CD8-positive, alpha-beta memory T cell (primary cell): ENCODE results near the gene ANKIB1. TPM values are rescaled to one million over a fixed set of nuclear protein-coding genes. Genes with fewer than 3 reads are reported as not detected.

ENCODE experiments used
- CTCF ChIA-PET: fragments of 350-600 bp; sonication (Branson Sonifier 250); formaldehyde crosslinking; loops from one replicate; lab custom pipeline; 2021; ENCODE audit warnings: antibody characterized with exemption; lab: Charles Lee
- POLR2A ChIA-PET: fragments of 350-600 bp; sonication (Branson Sonifier 250); formaldehyde crosslinking; loops from one replicate; lab custom pipeline; 2021; ENCODE audit warnings: antibody characterized with exemption; lab: Charles Lee
- DNase-seq, 5 donors: peaks; one replicate each; pipeline versions ENCODE4 v3.0.0 to v3.0.0-alpha.2; 2020 to 2022; ENCODE audit warnings: mixed read lengths in 1 of 5
- H3K27ac ChIP-seq: one replicate; pipeline ENCODE4 v1.7.0; 2013; ENCODE audit warnings: low read depth, mild to moderate bottlenecking, low read length, moderate library complexity
- H3K27me3 ChIP-seq: 2 replicates; pipeline ENCODE4 v1.7.0; 2013; ENCODE audit warnings: low read length, mild to moderate bottlenecking; ENCODE audit not compliant: insufficient read depth, poor library complexity, severe bottlenecking
- H3K36me3 ChIP-seq: 2 replicates; pipeline ENCODE4 v1.7.0; 2013; ENCODE audit warnings: mild to moderate bottlenecking, low read length, moderate library complexity; ENCODE audit not compliant: insufficient read depth
- H3K4me1 ChIP-seq: 2 replicates; pipeline ENCODE4 v1.7.0; 2013; ENCODE audit warnings: mild to moderate bottlenecking, low read length, moderate library complexity; ENCODE audit not compliant: insufficient read depth
- H3K4me3 ChIP-seq: 2 replicates; pipeline ENCODE4 v1.7.0; 2013; ENCODE audit warnings: mild to moderate bottlenecking, low read length
- H3K9me3 ChIP-seq: 2 replicates; pipeline ENCODE4 v1.7.0; 2013; ENCODE audit warnings: mild to moderate bottlenecking, low read length
- H3K27ac Mint-ChIP-seq, 8 donors: one replicate each; pipeline ENCODE4 v1.8.0; 2020 to 2021; ENCODE audit warnings: mixed read lengths in 8 of 8, mild to moderate bottlenecking in 6 of 8, inconsistent platforms in 3 of 8, moderate library complexity in 3 of 8
- H3K27me3 Mint-ChIP-seq, 2 donors: one replicate each; pipeline ENCODE4 v1.8.0; 2020 to 2021; ENCODE audit warnings: mixed read lengths in 2 of 2, mild to moderate bottlenecking in 1 of 2, moderate library complexity in 1 of 2
- H3K36me3 Mint-ChIP-seq, 3 donors: one replicate each; pipeline ENCODE4 v1.8.0; 2020 to 2021; ENCODE audit warnings: mixed read lengths in 3 of 3, inconsistent platforms in 1 of 3, mild to moderate bottlenecking in 1 of 3
- H3K4me1 Mint-ChIP-seq, 3 donors: one replicate each; pipeline ENCODE4 v1.8.0; 2020 to 2021; ENCODE audit warnings: mixed read lengths in 3 of 3, inconsistent platforms in 1 of 3, mild to moderate bottlenecking in 1 of 3
- H3K4me3 Mint-ChIP-seq, 7 donors: one replicate each; pipeline ENCODE4 v1.8.0; 2020 to 2021; ENCODE audit warnings: mixed read lengths in 7 of 7, mild to moderate bottlenecking in 6 of 7, moderate library complexity in 4 of 7, inconsistent platforms in 2 of 7
- H3K9me3 Mint-ChIP-seq, 5 donors: one replicate each; pipeline ENCODE4 v1.8.0; 2020 to 2022; ENCODE audit warnings: mixed read lengths in 5 of 5, mild to moderate bottlenecking in 3 of 5, moderate library complexity in 2 of 5, inconsistent platforms in 1 of 5
- polyA plus RNA-seq: library from polyadenylated mRNA; unstranded; fragments of 300-500 nt; fragmentation: Illumina TruSeq; gene quantifications from one replicate; pipeline ENCODE4 v1.2.3, GENCODE V29; 2021
- total RNA-seq, 2 experiments: library from RNA; stranded (reverse); gene quantifications; one replicate each; pipeline ENCODE4 v1.2.3, GENCODE V29; 2021

Gene ANKIB1
- total and polyA plus RNA-seq, 3 experiments from 2014 or later, result 7.8 to 44.7 (median 42.7) TPM

DNA sequence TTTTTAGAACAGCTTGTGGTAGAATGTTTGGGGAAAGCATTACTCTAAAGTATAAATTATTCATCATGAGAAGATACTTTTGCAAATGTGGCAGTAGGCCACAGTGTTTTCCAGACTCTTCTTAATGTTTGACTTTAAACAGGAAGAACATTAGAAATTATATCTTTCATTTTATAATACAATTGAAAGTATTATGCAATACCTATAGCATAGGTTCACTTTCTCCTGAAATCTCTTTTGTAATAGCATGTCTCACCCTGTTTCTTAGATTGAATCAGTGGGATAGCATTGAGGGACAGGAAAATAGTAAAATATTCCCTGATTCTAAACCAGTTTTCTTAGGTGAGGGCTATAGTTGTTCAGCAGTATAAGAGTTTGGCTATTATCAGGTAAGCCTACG, 23.1 kb downstream of the ANKIB1 start:
- H3K4me1 Mint-ChIP-seq, result peaks cover 11 to 18% (median 12%) of the 10 kb centered on the region in 3 donors
- H3K9me3 Mint-ChIP-seq, result no peaks in the 10 kb centered on the region
- H3K36me3 Mint-ChIP-seq, result peaks cover under 1 to 2% (median 1%) of the 10 kb centered on the region in 3 donors
- Histone ChIP-seq H3K27me3 (no peaks in the 10 kb centered on the region), H3K4me3 (no peak overlapping the region), H3K4me1 (no peaks in the 10 kb centered on the region), H3K9me3 (no peaks in the 10 kb centered on the region), H3K27ac (no peak overlapping the region), H3K36me3 (no peaks in the 10 kb centered on the region)
- no peak for DNase-seq
- CTCF ChIA-PET, result no interaction called here
- H3K27me3 Mint-ChIP-seq, result no peaks in the 10 kb centered on the region
- no peak overlapping the region for H3K27ac Mint-ChIP-seq
- POLR2A ChIA-PET, result no interaction called here
- no peak overlapping the region for H3K4me3 Mint-ChIP-seq

GRCh38 chr7:92275327-92275726, 29.6 kb downstream of the ANKIB1 start:
- H3K4me3 ChIP-seq, result no peak overlapping the region
- no peaks in the 10 kb centered on the region for H3K9me3 Mint-ChIP-seq
- H3K27ac ChIP-seq, result no peak overlapping the region
- H3K4me3 Mint-ChIP-seq, result no peak overlapping the region
- no peaks in the 10 kb centered on the region for H3K9me3 ChIP-seq
- H3K4me1 Mint-ChIP-seq, result peaks cover 28 to 44% (median 30%) of the 10 kb centered on the region in 3 donors
- no peaks in the 10 kb centered on the region for H3K36me3 ChIP-seq
- no peak for DNase-seq
- no peak overlapping the region for H3K27ac Mint-ChIP-seq
- H3K4me1 ChIP-seq, result no peaks in the 10 kb centered on the region
- H3K27me3 ChIP-seq, result no peaks in the 10 kb centered on the region
- CTCF ChIA-PET, result no interaction called here
- peaks cover 0 to 10% (median 6%) of the 10 kb centered on the region in 3 donors for H3K36me3 Mint-ChIP-seq
- POLR2A ChIA-PET, result no interaction called here
- no peaks in the 10 kb centered on the region for H3K27me3 Mint-ChIP-seq

GRCh38 chr7:92276460-92276864, 30.7 kb downstream of the ANKIB1 start:
- H3K27me3 Mint-ChIP-seq, result no peaks in the 10 kb centered on the region
- POLR2A ChIA-PET, result no interaction called here
- H3K27ac ChIP-seq, result no peak overlapping the region
- H3K36me3 ChIP-seq, result no peaks in the 10 kb centered on the region
- no peak overlapping the region for H3K27ac Mint-ChIP-seq
- no peaks in the 10 kb centered on the region for H3K4me1 ChIP-seq
- H3K4me1 Mint-ChIP-seq, result peaks cover 25 to 42% (median 32%) of the 10 kb centered on the region in 3 donors
- CTCF ChIA-PET, result no interaction called here
- H3K9me3 ChIP-seq, result no peaks in the 10 kb centered on the region
- no peak for DNase-seq
- no peaks in the 10 kb centered on the region for H3K27me3 ChIP-seq
- no peaks in the 10 kb centered on the region for H3K9me3 Mint-ChIP-seq
- no peak overlapping the region for H3K4me3 ChIP-seq
- H3K36me3 Mint-ChIP-seq, result peaks cover under 1 to 14% (median 11%) of the 10 kb centered on the region in 3 donors
- no peak overlapping the region for H3K4me3 Mint-ChIP-seq

DNA sequence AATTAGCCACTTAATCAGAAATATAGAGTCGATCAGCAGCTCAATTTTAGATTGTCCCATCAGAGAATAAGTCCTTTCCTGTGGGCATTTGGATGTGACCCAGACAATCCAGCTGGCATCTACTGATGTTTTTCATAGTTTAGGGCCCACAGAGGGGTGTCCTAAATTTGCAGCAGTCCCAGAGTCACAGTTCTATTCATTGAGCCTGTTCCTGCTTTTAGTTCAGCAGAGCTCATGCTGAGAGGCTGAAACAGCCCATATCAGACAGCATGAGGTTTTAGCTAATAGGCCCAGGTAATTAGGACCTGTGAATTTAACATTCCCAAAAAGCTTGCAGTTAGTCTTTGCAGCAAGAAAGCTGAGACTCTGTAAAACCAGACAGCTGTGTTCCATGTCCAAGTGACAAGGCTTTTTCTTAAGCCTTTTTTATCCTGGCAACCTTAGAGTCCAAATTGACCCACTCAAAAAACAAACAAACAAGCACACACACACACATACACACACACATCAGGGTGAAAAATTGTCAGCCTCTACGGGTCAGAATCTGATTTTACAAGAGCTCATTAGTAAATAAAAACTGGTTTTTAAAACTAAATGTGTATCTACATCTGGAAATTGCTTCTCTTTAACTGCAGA, 33.7 kb downstream of the ANKIB1 start:
- Histone ChIP-seq H3K27ac (no peak overlapping the region), H3K4me3 (no peak overlapping the region), H3K9me3 (no peaks in the 10 kb centered on the region), H3K36me3 (no peaks in the 10 kb centered on the region), H3K4me1 (no peaks in the 10 kb centered on the region), H3K27me3 (no peaks in the 10 kb centered on the region)
- peaks cover 5 to 12% (median 11%) of the 10 kb centered on the region in 3 donors for H3K36me3 Mint-ChIP-seq
- ChIA-PET CTCF (interaction anchor here (1.6 kb wide), 1 partner anchor 12 kb away, joined by 4 read pairs; no protein-coding TSS in a partner anchor), POLR2A (no interaction called here)
- H3K27ac Mint-ChIP-seq, result peak overlapping the region in 2 of 8 donors; percentile 4 to 72
- H3K9me3 Mint-ChIP-seq, result no peaks in the 10 kb centered on the region
- DNase-seq, result no peak
- H3K27me3 Mint-ChIP-seq, result no peaks in the 10 kb centered on the region
- H3K4me3 Mint-ChIP-seq, result no peak overlapping the region
- peaks cover 17 to 37% (median 26%) of the 10 kb centered on the region in 3 donors for H3K4me1 Mint-ChIP-seq

DNA sequence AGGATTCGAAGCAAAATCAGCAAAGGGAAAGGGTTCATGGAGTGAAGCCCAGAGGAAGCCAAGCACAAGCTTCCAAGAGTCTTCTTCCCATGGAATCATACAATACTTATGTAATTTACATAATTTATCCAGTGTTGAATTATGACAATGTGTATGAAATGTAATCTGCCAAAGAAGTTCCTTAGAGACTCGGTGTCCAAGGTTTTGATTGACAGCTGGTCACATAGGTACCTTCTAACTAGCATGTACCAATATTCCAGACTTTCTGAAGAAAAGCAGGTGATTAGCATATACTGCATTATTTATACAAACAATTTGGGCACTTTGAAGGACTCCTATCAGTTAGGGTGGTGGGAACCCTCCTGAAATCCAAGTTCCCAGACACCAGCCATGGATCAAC, 35.3 kb downstream of the ANKIB1 start:
- no peaks in the 10 kb centered on the region for H3K9me3 Mint-ChIP-seq
- peaks cover 5 to 11% (median 11%) of the 10 kb centered on the region in 3 donors for H3K36me3 Mint-ChIP-seq
- H3K27me3 Mint-ChIP-seq, result no peaks in the 10 kb centered on the region
- H3K4me1 Mint-ChIP-seq, result peaks cover 21 to 38% (median 29%) of the 10 kb centered on the region in 3 donors
- no peaks in the 10 kb centered on the region for H3K36me3 ChIP-seq
- H3K27me3 ChIP-seq, result no peaks in the 10 kb centered on the region
- no peak for DNase-seq
- H3K27ac Mint-ChIP-seq, result no peak overlapping the region
- H3K4me3 Mint-ChIP-seq, result peak overlapping the region in 1 of 7 donors; percentile 8
- no peak overlapping the region for H3K27ac ChIP-seq
- CTCF ChIA-PET, result no interaction called here
- no peaks in the 10 kb centered on the region for H3K9me3 ChIP-seq
- POLR2A ChIA-PET, result no interaction called here
- no peak overlapping the region for H3K4me3 ChIP-seq
- no peaks in the 10 kb centered on the region for H3K4me1 ChIP-seq

GRCh38 chr7:92282221-92282814, 36.5 kb downstream of the ANKIB1 start:
- H3K9me3 ChIP-seq, result no peaks in the 10 kb centered on the region
- Mint-ChIP-seq H3K9me3 (no peaks in the 10 kb centered on the region), H3K4me3 (no peak overlapping the region), H3K27me3 (no peaks in the 10 kb centered on the region), H3K27ac (peak overlapping the region in 1 of 8 donors; percentile 70), H3K4me1 (peaks cover 16 to 39% (median 30%) of the 10 kb centered on the region in 3 donors), H3K36me3 (peaks cover 5 to 8% (median 6%) of the 10 kb centered on the region in 3 donors)
- H3K4me1 ChIP-seq, result no peaks in the 10 kb centered on the region
- H3K27ac ChIP-seq, result no peak overlapping the region
- H3K27me3 ChIP-seq, result no peaks in the 10 kb centered on the region
- DNase-seq, result no peak
- CTCF ChIA-PET, result no interaction called here
- POLR2A ChIA-PET, result no interaction called here
- H3K36me3 ChIP-seq, result no peaks in the 10 kb centered on the region
- H3K4me3 ChIP-seq, result no peak overlapping the region

DNA sequence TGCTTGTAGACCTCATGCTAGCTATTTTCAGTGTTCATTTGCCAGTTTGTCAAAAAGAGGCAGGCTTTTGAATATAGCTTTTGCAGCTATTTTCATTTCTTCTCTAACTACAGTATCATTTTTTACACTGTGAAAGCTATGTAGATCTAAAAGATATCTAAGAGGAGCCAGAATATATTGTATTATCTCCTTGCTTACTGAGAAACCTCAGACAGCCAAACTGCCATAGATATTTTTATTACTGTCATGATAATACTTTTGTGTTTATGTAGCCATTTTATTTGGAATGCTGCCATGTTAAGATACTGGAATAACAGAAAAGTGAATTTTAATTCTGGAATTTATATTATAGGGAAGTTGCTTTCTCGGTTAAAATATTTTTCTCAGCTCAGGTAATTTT, 37.2 kb downstream of the ANKIB1 start:
- H3K27me3 Mint-ChIP-seq, result no peaks in the 10 kb centered on the region
- no peak overlapping the region for H3K4me3 Mint-ChIP-seq
- no peaks in the 10 kb centered on the region for H3K4me1 ChIP-seq
- no peak overlapping the region for H3K27ac ChIP-seq
- no peak overlapping the region for H3K27ac Mint-ChIP-seq
- H3K9me3 ChIP-seq, result no peaks in the 10 kb centered on the region
- H3K4me3 ChIP-seq, result no peak overlapping the region
- H3K9me3 Mint-ChIP-seq, result no peaks in the 10 kb centered on the region
- H3K27me3 ChIP-seq, result no peaks in the 10 kb centered on the region
- peaks cover 15 to 44% (median 32%) of the 10 kb centered on the region in 3 donors for H3K4me1 Mint-ChIP-seq
- ChIA-PET CTCF (no interaction called here), POLR2A (no interaction called here)
- no peaks in the 10 kb centered on the region for H3K36me3 ChIP-seq
- peaks cover 5 to 8% (median 7%) of the 10 kb centered on the region in 3 donors for H3K36me3 Mint-ChIP-seq
- DNase-seq, result no peak

DNA sequence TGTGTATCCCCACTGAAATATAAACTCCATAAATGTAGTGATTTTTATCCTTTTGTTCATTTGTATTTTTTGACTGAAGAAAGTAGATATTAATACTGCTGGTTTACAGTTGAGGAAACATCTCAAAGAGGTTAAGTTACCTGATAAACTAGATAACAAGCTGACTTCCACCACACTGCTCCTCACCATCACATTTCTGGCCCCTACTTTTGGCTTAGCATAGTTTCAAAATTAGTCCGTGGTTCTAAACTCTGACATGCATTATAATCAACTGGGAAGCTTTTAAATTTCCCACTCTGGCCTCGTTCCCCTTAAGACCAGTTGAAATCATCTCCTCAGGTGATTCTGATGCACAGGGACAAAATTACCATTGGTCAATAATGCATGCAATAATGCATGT, 43.5 kb downstream of the ANKIB1 start:
- ChIA-PET CTCF (no interaction called here), POLR2A (no interaction called here)
- no peak overlapping the region for H3K4me3 ChIP-seq
- Mint-ChIP-seq H3K36me3 (peaks cover 0 to 6% (median 2%) of the 10 kb centered on the region in 3 donors), H3K4me3 (no peak overlapping the region), H3K27ac (peak overlapping the region in 1 of 8 donors; percentile 81), H3K27me3 (no peaks in the 10 kb centered on the region), H3K9me3 (no peaks in the 10 kb centered on the region), H3K4me1 (peaks cover 41 to 75% (median 73%) of the 10 kb centered on the region in 3 donors)
- no peaks in the 10 kb centered on the region for H3K36me3 ChIP-seq
- H3K9me3 ChIP-seq, result no peaks in the 10 kb centered on the region
- H3K4me1 ChIP-seq, result no peaks in the 10 kb centered on the region
- no peak overlapping the region for H3K27ac ChIP-seq
- DNase-seq, result no peak
- no peaks in the 10 kb centered on the region for H3K27me3 ChIP-seq
